ENCODE results near the gene SYMPK. TPM values are rescaled to one million over a fixed set of nuclear protein-coding genes. Genes with fewer than 3 reads are reported as not detected.

Gene SYMPK
- polyA plus RNA-seq, 1 of the 3 experiments (the other 2 are of a cell fraction) = 92.7 TPM

GRCh38 chr19:45768984-45769782 lies 93.8 kb downstream of the SYMPK start, which contains the start of gene SIX5 (continued):
- TF ChIP-seq REST (IDR thresholded peaks at IDR 0.05; ENCODE audit: low read depth, low read length) (no peak), SMC3 (IDR thresholded peaks at IDR 0.05; ENCODE audit: low read depth, low read length) (no peak), SIN3A (IDR thresholded peaks at IDR 0.05; ENCODE audit: borderline replicate concordance, low read depth, low read length) (peak; percentile 47; the same call in 1 of the 2 replicates), RXRA (IDR thresholded peaks at IDR 0.05; ENCODE audit: borderline replicate concordance, low read depth) (no peak), RAD21 (IDR thresholded peaks at IDR 0.05; ENCODE audit: low read length) (no peak), YY1 (IDR thresholded peaks at IDR 0.05; ENCODE audit: low read depth) (peak; percentile 22; the same call in 1 of the 2 replicates), USF2 (IDR thresholded peaks at IDR 0.05; ENCODE audit: borderline replicate concordance, low read depth, low read length) (no peak), ELF1 (IDR thresholded peaks at IDR 0.05) (no peak; the same call in 1 of the 2 replicates), MEF2A (IDR thresholded peaks at IDR 0.05; ENCODE audit: borderline replicate concordance, low read depth) (no peak), NRF1 (IDR thresholded peaks at IDR 0.05; ENCODE audit: low read depth, low read length) (peak; percentile 90)

- Histone ChIP-seq H3F3A (replicated peaks; ENCODE audit: insufficient read depth) (peaks cover 36% of the 10 kb centered on the region), H3K27me3 (ENCODE audit: insufficient read depth) (no peaks in the 10 kb centered on the region), H3K27ac (ENCODE audit: low read depth in 2 of 2, low read length in 1 of 2) (peak overlapping the region; percentile 84 to 95), H3K36me3 (replicated peaks in 1 of 2; ENCODE audit: control insufficient read depth in 1 of 2, insufficient read depth in 2 of 2, low read length in 1 of 2) (peaks cover 7 to 24% of the 10 kb centered on the region in 2 experiments), H2AFZ (ENCODE audit: low read depth) (peak overlapping the region; percentile 54; the same call in 1 of the 2 replicates), H4K20me1 (ENCODE audit: insufficient read depth) (peaks cover 11% of the 10 kb centered on the region; the same call in 1 of the 2 replicates), H3K79me2 (ENCODE audit: insufficient read depth) (no peaks in the 10 kb centered on the region), H3K4me2 (peak overlapping the region; percentile 99), H3K9me3 (no peaks in the 10 kb centered on the region), H3K9me2 (no peaks in the 10 kb centered on the region), H3K4me3 (ENCODE audit: low read depth in 2 of 2, low read length in 1 of 2) (peak overlapping the region; percentile 64 to 70), H3K9ac (peak overlapping the region; percentile 78), H3K4me1 (ENCODE audit: control insufficient read depth in 1 of 2, insufficient read depth in 2 of 2, low read depth in 1 of 2, low read length in 1 of 2) (peaks cover 8 to 30% of the 10 kb centered on the region in 2 experiments; a peak in 3 of 4 replicates)
- WGBS (ENCODE audit: low lambda C conversion rate) = 1% methylated on average over 15 of the region's 33 CpGs
- no peak for DNase-seq
- CTCF ChIA-PET = interaction anchor here (1.0 to 5.9 kb wide), 13 partner anchors 8 to 114 kb away, joined by 3 to 100 read pairs (median 7); partner anchors contain the start of genes DMWD and QPCTL
- POLR2A ChIA-PET = interaction anchor here (1.2 to 3.6 kb wide), 4 partner anchors 14 to 51 kb away, joined by 3 to 11 read pairs (median 4); partner anchors contain the start of genes DMPK, DMWD and FBXO46
- TF ChIP-seq EP300 (IDR thresholded peaks at IDR 0.05; ENCODE audit: borderline replicate concordance in 1 of 2, low read depth in 1 of 2, low read length in 1 of 2) = no peak
- peak; percentile 3; the same call in 1 of the 2 replicates for TF ChIP-seq TAF1 (IDR thresholded peaks at IDR 0.05; ENCODE audit: borderline replicate concordance, low read depth, low read length)
- TF ChIP-seq YY1 (IDR thresholded peaks at IDR 0.05; ENCODE audit: low read depth) = peak; percentile 13; the same call in 1 of the 2 replicates
These were observed 94.3 kb downstream of the SYMPK start for GRCh38 chr19:45768655-45768983.

Measured in SK-N-SH (cell line).